Stimulated activated CD4-positive, alpha-beta T cell treated with anti-CD3 and anti-CD28 coated beads, Interleukin-15, amount 100 ng/mL, for 1 hour (primary cell): ENCODE data around the gene ZDHHC13.
"Not testable (repeated sequence)": the region's sequence is repeated elsewhere in the genome, so short reads cannot be mapped to it uniquely, and the experiment has no call there.

Experiments
- DNase-seq, 2 donors: peaks; one replicate each; pipeline ENCODE4 v3.0.0-alpha.2; 2020; ENCODE audit warnings: low read depth in 1 of 2, low spot score in 1 of 2

Gene ZDHHC13

GRCh38 chr11:19099093-19099492 is 17.9 kb upstream of the ZDHHC13 start:
- no peak for DNase-seq

GRCh38 chr11:19100885-19101284 is 16.1 kb upstream of the ZDHHC13 start:
- no peak for DNase-seq

- DNase-seq = no peak
Measured at GRCh38 chr11:19101796-19102520, 15.0 kb upstream of the ZDHHC13 start.

GRCh38 chr11:19102521-19102900 is 14.5 kb upstream of the ZDHHC13 start:
- no peak for DNase-seq

GRCh38 chr11:19105011-19105410 is 12.0 kb upstream of the ZDHHC13 start:
- DNase-seq = no peak

GRCh38 chr11:19107125-19107524 is 9.8 kb upstream of the ZDHHC13 start:
- no peak for DNase-seq

GRCh38 chr11:19110295-19110694 is 6.7 kb upstream of the ZDHHC13 start:
- no peak for DNase-seq

- DNase-seq = no peak
Measured at GRCh38 chr11:19111809-19112208, 5.2 kb upstream of the ZDHHC13 start.

- DNase-seq = no peak
Measured at GRCh38 chr11:19116276-19116970, 545 bp upstream of the ZDHHC13 start.

GRCh38 chr11:19117760-19118097 is 761 bp downstream of the ZDHHC13 start:
- DNase-seq = no peak

GRCh38 chr11:19121646-19122045 is 4.7 kb downstream of the ZDHHC13 start:
- no peak for DNase-seq

- DNase-seq = no peak
Measured at GRCh38 chr11:19122960-19123615, 6.1 kb downstream of the ZDHHC13 start.

- not testable (repeated sequence) for DNase-seq
Measured at GRCh38 chr11:19126562-19127325, 9.8 kb downstream of the ZDHHC13 start.

GRCh38 chr11:19134004-19134403 is 17.0 kb downstream of the ZDHHC13 start:
- DNase-seq = no peak

- DNase-seq = not testable (repeated sequence)
Measured at GRCh38 chr11:19136884-19137283, 19.9 kb downstream of the ZDHHC13 start.

- no peak for DNase-seq
Measured at GRCh38 chr11:19145319-19145718, 28.4 kb downstream of the ZDHHC13 start.

GRCh38 chr11:19156892-19157291 is 39.9 kb downstream of the ZDHHC13 start:
- no peak for DNase-seq

- no peak for DNase-seq
Measured at GRCh38 chr11:19160847-19161246, 43.9 kb downstream of the ZDHHC13 start.

- DNase-seq = no peak
Measured at GRCh38 chr11:19161651-19162050, 44.7 kb downstream of the ZDHHC13 start.

- DNase-seq = no peak
Measured at GRCh38 chr11:19162951-19163505, 46.1 kb downstream of the ZDHHC13 start.

- no peak for DNase-seq
Measured at GRCh38 chr11:19163617-19164016, 46.6 kb downstream of the ZDHHC13 start.
